ENCODE measurements around the gene MYO1D. TPM values are rescaled to one million over a fixed set of nuclear protein-coding genes. Genes with fewer than 3 reads are reported as not detected.

Gene MYO1D
- total RNA-seq, 1 experiment from 2014 or later: 5.6 TPM

DNA sequence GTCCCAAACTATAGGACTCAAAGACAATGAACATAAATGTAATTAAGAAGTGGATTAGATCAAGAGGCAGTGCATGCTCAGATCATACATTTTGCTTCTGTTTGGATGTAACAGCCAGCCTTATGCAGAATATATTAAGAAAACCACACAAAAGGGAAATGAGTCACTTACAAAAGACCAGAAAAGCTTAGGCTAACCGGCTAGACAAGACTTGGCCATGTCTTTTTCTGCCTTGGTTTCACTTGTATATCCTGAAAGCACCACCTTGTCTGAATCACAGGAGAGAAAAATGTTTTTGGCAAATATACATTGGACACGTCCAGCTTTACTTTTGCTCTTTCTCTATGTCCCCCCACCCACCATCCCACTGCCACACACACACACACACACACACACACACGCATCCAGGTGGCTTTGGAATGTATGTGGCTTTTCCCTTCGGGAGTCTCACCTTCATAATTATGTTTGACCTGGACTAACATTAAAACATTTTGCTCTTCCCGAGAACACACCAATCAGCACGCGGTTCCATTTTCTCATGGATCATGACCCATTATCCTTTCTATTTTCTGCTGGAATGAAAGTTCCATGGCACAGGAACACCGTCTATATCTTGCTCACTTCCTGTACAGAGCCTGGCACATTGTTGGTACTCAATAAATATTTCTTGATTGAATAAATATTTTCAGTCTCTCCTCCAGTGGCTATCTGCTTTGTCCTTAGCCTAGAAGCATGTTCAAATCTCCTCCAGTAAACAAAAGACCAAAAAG, 325.6 kb downstream of the MYO1D start:
- H3K27me3 ChIP-seq (ENCODE audit: low read length): no peaks in the 10 kb centered on the region
- H3K9ac ChIP-seq (ENCODE audit: low read length): no peak overlapping the region
- H3K27ac ChIP-seq (ENCODE audit: low read length): no peak overlapping the region
- H3K9me2 ChIP-seq (replicated peaks; ENCODE audit: insufficient read depth, low read length): no peaks in the 10 kb centered on the region
- H3K4me1 ChIP-seq (ENCODE audit: low read length): no peaks in the 10 kb centered on the region
- H3K4me3 ChIP-seq (ENCODE audit: low read length): no peak overlapping the region
- H2AFZ ChIP-seq (ENCODE audit: low read length): no peak overlapping the region
- no peak overlapping the region for H3K4me2 ChIP-seq (ENCODE audit: low read depth, low read length, poor library complexity, severe bottlenecking)
- no peaks in the 10 kb centered on the region for H3K79me2 ChIP-seq (ENCODE audit: low read length)
- no peaks in the 10 kb centered on the region for H3K36me3 ChIP-seq (ENCODE audit: insufficient read depth, low read length)
- DNase-seq: no peak
- H4K20me1 ChIP-seq (ENCODE audit: insufficient read depth, low read depth, low read length): no peaks in the 10 kb centered on the region
- no peaks in the 10 kb centered on the region for H3K9me3 ChIP-seq (ENCODE audit: low read length)

DNA sequence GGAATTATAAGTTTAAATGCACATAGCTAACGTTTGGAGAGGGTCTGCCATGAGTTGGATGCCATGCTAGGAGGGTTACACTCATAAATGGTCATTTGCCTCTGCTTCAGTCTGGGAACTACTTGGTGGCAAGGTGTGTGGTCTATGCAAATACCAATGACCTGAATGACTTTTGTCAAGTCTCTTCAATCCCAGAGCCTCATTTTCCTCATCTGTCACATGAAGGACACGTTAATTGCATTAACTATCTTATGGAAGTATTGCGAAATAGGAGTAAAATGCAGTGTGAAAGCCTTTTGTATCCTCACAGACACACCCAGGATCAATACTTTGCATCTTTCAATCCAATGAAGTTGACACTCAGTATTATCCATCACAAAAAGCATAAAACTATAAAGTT, 327.4 kb downstream of the MYO1D start:
- Histone ChIP-seq H3K9ac (ENCODE audit: low read length) (no peak overlapping the region), H3K9me2 (replicated peaks; ENCODE audit: insufficient read depth, low read length) (no peaks in the 10 kb centered on the region), H3K9me3 (ENCODE audit: low read length) (no peaks in the 10 kb centered on the region), H2AFZ (ENCODE audit: low read length) (no peak overlapping the region), H3K79me2 (ENCODE audit: low read length) (no peaks in the 10 kb centered on the region), H3K36me3 (ENCODE audit: insufficient read depth, low read length) (no peaks in the 10 kb centered on the region), H3K4me3 (ENCODE audit: low read length) (no peak overlapping the region), H3K4me2 (ENCODE audit: low read depth, low read length, poor library complexity, severe bottlenecking) (no peak overlapping the region), H3K27me3 (ENCODE audit: low read length) (no peaks in the 10 kb centered on the region), H3K4me1 (ENCODE audit: low read length) (no peaks in the 10 kb centered on the region), H4K20me1 (ENCODE audit: insufficient read depth, low read depth, low read length) (no peaks in the 10 kb centered on the region), H3K27ac (ENCODE audit: low read length) (no peak overlapping the region)
- no peak for DNase-seq

DNA sequence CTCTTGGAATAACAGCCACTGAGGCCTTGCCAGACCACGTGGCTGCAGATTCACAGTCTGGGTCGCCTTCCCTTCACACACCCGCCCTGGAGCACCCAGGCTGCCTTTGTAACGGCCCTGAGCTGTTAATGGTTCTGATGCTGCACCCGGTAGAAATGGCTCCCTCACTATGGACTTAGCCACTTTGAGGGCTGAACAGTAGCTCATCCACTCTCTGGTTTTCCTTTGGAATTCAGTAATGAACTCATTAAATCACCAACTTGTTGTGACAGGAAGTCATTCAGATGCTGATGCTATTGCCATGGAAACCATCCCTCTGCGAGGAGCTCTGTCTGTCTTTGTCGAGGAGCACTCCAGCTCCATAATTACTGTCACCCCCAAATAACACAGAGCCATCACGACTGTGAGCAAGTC, 330.9 kb downstream of the MYO1D start:
- Histone ChIP-seq H3K4me1 (ENCODE audit: low read length) (no peaks in the 10 kb centered on the region), H3K79me2 (ENCODE audit: low read length) (no peaks in the 10 kb centered on the region), H2AFZ (ENCODE audit: low read length) (no peak overlapping the region), H3K27me3 (ENCODE audit: low read length) (no peaks in the 10 kb centered on the region), H3K36me3 (ENCODE audit: insufficient read depth, low read length) (no peaks in the 10 kb centered on the region), H4K20me1 (ENCODE audit: insufficient read depth, low read depth, low read length) (no peaks in the 10 kb centered on the region), H3K9ac (ENCODE audit: low read length) (no peak overlapping the region), H3K4me3 (ENCODE audit: low read length) (no peak overlapping the region), H3K4me2 (ENCODE audit: low read depth, low read length, poor library complexity, severe bottlenecking) (no peak overlapping the region), H3K27ac (ENCODE audit: low read length) (no peak overlapping the region), H3K9me2 (replicated peaks; ENCODE audit: insufficient read depth, low read length) (no peaks in the 10 kb centered on the region), H3K9me3 (ENCODE audit: low read length) (no peaks in the 10 kb centered on the region)
- DNase-seq: no peak

DNA sequence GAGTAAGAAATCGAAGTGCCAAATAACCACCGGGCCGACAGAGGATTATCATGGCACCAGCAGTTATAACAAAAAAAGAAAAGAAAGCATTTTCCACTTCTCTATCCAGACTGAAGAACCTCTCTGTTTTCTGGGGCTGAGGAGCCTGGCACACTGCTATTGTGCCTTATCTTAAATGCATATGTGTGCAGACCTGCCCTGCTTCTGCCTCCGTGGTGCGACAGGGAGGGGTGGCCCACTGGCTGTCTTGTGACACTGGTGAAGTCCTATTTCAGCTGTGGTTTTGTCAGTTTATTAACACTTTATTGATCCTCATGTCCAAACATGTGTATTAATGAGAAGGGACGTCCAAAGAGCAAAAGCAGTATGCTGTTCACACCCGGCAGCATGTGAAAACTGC, 334.7 kb downstream of the MYO1D start:
- no peak overlapping the region for H3K27ac ChIP-seq (ENCODE audit: low read length)
- H3K9me2 ChIP-seq (replicated peaks; ENCODE audit: insufficient read depth, low read length): no peaks in the 10 kb centered on the region
- H4K20me1 ChIP-seq (ENCODE audit: insufficient read depth, low read depth, low read length): no peaks in the 10 kb centered on the region
- H3K4me1 ChIP-seq (ENCODE audit: low read length): no peaks in the 10 kb centered on the region
- H3K79me2 ChIP-seq (ENCODE audit: low read length): no peaks in the 10 kb centered on the region
- no peak overlapping the region for H3K4me3 ChIP-seq (ENCODE audit: low read length)
- DNase-seq: no peak
- no peaks in the 10 kb centered on the region for H3K27me3 ChIP-seq (ENCODE audit: low read length)
- no peak overlapping the region for H2AFZ ChIP-seq (ENCODE audit: low read length)
- H3K9me3 ChIP-seq (ENCODE audit: low read length): no peaks in the 10 kb centered on the region
- H3K36me3 ChIP-seq (ENCODE audit: insufficient read depth, low read length): no peaks in the 10 kb centered on the region
- no peak overlapping the region for H3K4me2 ChIP-seq (ENCODE audit: low read depth, low read length, poor library complexity, severe bottlenecking)
- no peak overlapping the region for H3K9ac ChIP-seq (ENCODE audit: low read length)

DNA sequence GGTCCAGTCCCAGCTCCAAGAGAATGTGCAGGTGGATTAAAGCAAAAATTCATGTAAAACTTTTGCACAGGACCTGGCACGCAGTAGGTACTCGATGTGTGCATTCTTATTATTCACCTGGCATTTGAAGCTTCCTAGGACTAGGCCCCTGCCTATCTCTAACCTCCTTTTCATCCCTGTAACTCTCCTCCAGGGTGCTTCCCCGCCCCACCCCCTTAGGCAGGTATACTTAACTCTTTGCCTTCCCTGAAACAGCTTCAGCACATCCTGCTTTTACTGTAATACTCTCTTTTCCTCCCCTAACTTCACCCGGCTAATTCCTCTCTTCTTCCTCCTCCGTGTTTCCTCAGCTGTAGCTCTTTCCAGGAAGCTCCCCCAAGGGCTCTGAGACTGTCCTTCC, 335.3 kb downstream of the MYO1D start:
- Histone ChIP-seq H3K36me3 (ENCODE audit: insufficient read depth, low read length) (no peaks in the 10 kb centered on the region), H3K4me2 (ENCODE audit: low read depth, low read length, poor library complexity, severe bottlenecking) (no peak overlapping the region), H3K9ac (ENCODE audit: low read length) (no peak overlapping the region), H4K20me1 (ENCODE audit: insufficient read depth, low read depth, low read length) (no peaks in the 10 kb centered on the region), H3K9me2 (replicated peaks; ENCODE audit: insufficient read depth, low read length) (no peaks in the 10 kb centered on the region), H3K4me3 (ENCODE audit: low read length) (no peak overlapping the region), H3K4me1 (ENCODE audit: low read length) (no peaks in the 10 kb centered on the region), H3K79me2 (ENCODE audit: low read length) (no peaks in the 10 kb centered on the region), H3K9me3 (ENCODE audit: low read length) (no peaks in the 10 kb centered on the region), H3K27ac (ENCODE audit: low read length) (no peak overlapping the region), H2AFZ (ENCODE audit: low read length) (no peak overlapping the region), H3K27me3 (ENCODE audit: low read length) (no peaks in the 10 kb centered on the region)
- no peak for DNase-seq

DNA sequence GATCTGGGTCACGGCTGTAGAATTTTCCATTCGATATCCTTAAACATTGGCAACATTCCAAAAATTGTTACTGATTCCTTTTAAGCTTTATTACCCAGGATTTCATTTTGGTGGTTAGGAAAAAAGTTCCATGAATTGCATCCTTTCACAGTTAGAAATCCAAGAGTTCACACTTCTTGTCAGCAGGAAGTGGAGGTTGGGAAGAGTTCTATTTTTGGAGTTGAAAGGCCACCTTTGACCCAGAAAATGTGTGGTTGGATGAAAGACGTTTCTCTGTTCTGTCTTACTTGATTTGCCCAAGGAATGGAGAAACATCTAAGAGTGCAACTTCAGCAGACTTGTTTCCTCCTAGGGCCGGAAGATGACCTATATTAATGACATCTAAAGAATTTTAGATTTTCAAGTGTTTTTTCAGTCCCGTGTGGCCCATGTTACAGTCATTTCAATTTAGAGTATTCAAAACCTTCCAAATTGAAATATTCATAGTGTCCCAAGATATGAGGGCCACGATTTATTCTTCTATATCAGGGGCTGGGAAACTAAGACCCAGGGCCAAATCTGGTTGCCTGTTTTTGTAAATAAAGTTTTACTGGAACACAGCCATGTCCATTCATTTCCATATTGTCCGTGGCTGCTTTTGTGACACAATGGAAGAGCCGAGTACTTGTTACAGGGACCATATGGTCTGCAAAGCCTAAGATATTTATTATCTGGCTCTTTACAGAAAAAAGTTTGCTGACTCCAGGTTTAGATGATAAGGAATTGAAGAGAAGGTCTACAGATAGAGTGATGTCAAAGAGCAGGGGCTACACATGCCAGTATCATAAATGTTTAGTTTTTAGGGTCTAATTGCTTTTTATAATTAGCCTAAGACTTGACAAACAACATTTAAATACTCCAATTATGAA, 339.9 kb downstream of the MYO1D start:
- no peaks in the 10 kb centered on the region for H4K20me1 ChIP-seq (ENCODE audit: insufficient read depth, low read depth, low read length)
- no peaks in the 10 kb centered on the region for H3K9me3 ChIP-seq (ENCODE audit: low read length)
- no peak overlapping the region for H3K4me2 ChIP-seq (ENCODE audit: low read depth, low read length, poor library complexity, severe bottlenecking)
- H3K4me1 ChIP-seq (ENCODE audit: low read length): no peaks in the 10 kb centered on the region
- H3K9ac ChIP-seq (ENCODE audit: low read length): no peak overlapping the region
- H2AFZ ChIP-seq (ENCODE audit: low read length): no peak overlapping the region
- no peak overlapping the region for H3K27ac ChIP-seq (ENCODE audit: low read length)
- DNase-seq: no peak
- H3K9me2 ChIP-seq (replicated peaks; ENCODE audit: insufficient read depth, low read length): no peaks in the 10 kb centered on the region
- no peaks in the 10 kb centered on the region for H3K27me3 ChIP-seq (ENCODE audit: low read length)
- no peaks in the 10 kb centered on the region for H3K79me2 ChIP-seq (ENCODE audit: low read length)
- H3K36me3 ChIP-seq (ENCODE audit: insufficient read depth, low read length): no peaks in the 10 kb centered on the region
- no peak overlapping the region for H3K4me3 ChIP-seq (ENCODE audit: low read length)

DNA sequence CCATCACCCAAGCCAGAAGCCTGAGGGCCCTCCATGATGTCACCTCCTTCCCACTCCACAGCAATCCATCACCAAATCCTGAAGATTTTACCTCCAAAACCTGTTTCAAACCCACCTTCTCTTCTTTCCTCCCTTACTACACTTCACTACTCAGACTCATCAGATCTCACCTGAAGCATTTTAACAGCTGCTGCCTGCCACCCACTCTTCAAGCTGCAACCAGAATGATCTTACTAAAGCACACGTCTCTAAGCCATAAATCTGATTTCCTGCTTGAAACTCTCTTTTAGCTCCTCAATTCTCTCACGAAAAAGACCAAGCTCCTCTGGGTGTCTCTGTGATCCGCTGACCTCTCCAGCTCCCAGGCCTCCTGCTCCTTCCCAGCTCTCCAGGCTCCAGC, 343.6 kb downstream of the MYO1D start:
- H3K79me2 ChIP-seq (ENCODE audit: low read length): no peaks in the 10 kb centered on the region
- H3K9me3 ChIP-seq (ENCODE audit: low read length): no peaks in the 10 kb centered on the region
- H3K27me3 ChIP-seq (ENCODE audit: low read length): no peaks in the 10 kb centered on the region
- no peak overlapping the region for H3K9ac ChIP-seq (ENCODE audit: low read length)
- no peaks in the 10 kb centered on the region for H3K36me3 ChIP-seq (ENCODE audit: insufficient read depth, low read length)
- DNase-seq: no peak
- no peaks in the 10 kb centered on the region for H4K20me1 ChIP-seq (ENCODE audit: insufficient read depth, low read depth, low read length)
- no peak overlapping the region for H3K27ac ChIP-seq (ENCODE audit: low read length)
- no peaks in the 10 kb centered on the region for H3K9me2 ChIP-seq (replicated peaks; ENCODE audit: insufficient read depth, low read length)
- no peak overlapping the region for H3K4me3 ChIP-seq (ENCODE audit: low read length)
- no peak overlapping the region for H3K4me2 ChIP-seq (ENCODE audit: low read depth, low read length, poor library complexity, severe bottlenecking)
- H3K4me1 ChIP-seq (ENCODE audit: low read length): no peaks in the 10 kb centered on the region
- H2AFZ ChIP-seq (ENCODE audit: low read length): no peak overlapping the region

DNA sequence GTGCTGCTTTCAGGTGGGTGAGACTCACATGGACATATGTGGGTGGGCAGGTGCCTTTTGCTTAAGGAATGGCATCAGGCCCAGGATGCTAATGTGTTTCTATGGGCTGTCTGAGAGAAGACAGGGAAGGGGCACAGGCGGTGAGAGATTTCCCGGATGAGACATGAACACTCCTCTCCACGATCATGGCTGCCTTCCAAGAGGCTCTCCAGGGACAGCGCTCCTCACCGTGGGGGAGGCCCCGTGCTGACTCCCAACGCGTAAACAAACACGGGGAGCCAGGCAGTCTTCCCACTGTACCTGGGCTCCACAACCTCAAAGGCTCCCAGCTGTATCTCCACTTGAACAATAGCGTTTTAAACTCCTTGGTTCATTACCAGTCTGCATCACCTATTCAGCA, 347.3 kb downstream of the MYO1D start:
- Histone ChIP-seq H4K20me1 (ENCODE audit: insufficient read depth, low read depth, low read length) (no peaks in the 10 kb centered on the region), H3K27me3 (ENCODE audit: low read length) (no peaks in the 10 kb centered on the region), H3K4me2 (ENCODE audit: low read depth, low read length, poor library complexity, severe bottlenecking) (no peak overlapping the region), H3K36me3 (ENCODE audit: insufficient read depth, low read length) (no peaks in the 10 kb centered on the region), H3K9me3 (ENCODE audit: low read length) (no peaks in the 10 kb centered on the region), H3K9me2 (replicated peaks; ENCODE audit: insufficient read depth, low read length) (no peaks in the 10 kb centered on the region), H3K79me2 (ENCODE audit: low read length) (no peaks in the 10 kb centered on the region), H3K9ac (ENCODE audit: low read length) (no peak overlapping the region), H3K27ac (ENCODE audit: low read length) (no peak overlapping the region), H3K4me3 (ENCODE audit: low read length) (no peak overlapping the region), H3K4me1 (ENCODE audit: low read length) (no peaks in the 10 kb centered on the region), H2AFZ (ENCODE audit: low read length) (no peak overlapping the region)
- DNase-seq: no peak

Data from Karpas-422 (cell line).